GM12878 (cell line): ENCODE measurements around the gene DENND4C. TPM values are rescaled to one million over a fixed set of nuclear protein-coding genes. Genes with fewer than 3 reads are reported as not detected.

Experiments
- ATAC-seq: fragments of 200-7000 bp; cut with Tn5 transposase; 3 replicates; pipeline ENCODE4 v1.9.1; 2020; ENCODE audit warnings: mild to moderate bottlenecking, moderate library complexity
- BruUV-seq: library from RNA; stranded (reverse); fragments of 400-500 nt; replicated peaks from 2 replicates; lab custom pipeline; 2021; lab: Mats Ljungman, UMichigan
- CTCF ChIA-PET: fragments of 300-600 bp; sonication (Branson Sonifier 250); formaldehyde crosslinking; extraction: SDS; loops from one replicate; lab custom pipeline; 2021; ENCODE audit warnings: inconsistent platforms; lab: Yijun Ruan, JAX
- POLR2A ChIA-PET: fragments of 350-600 bp; formaldehyde crosslinking; extraction: SDS; loops from one replicate; lab custom pipeline; 2021; ENCODE audit warnings: inconsistent platforms; lab: Charles Lee
- RAD21 ChIA-PET: fragments of 300-600 bp; sonication (Branson Sonifier 250); formaldehyde crosslinking; loops from one replicate; lab custom pipeline; 2023; ENCODE audit warnings: antibody characterized with exemption; ENCODE audit not compliant: unreplicated experiment; lab: Charles Lee
- SMC1A ChIA-PET: fragments of 300-600 bp; sonication (Branson Sonifier 250); formaldehyde crosslinking; loops from one replicate; lab custom pipeline; 2023; ENCODE audit not compliant: unreplicated experiment, uncharacterized antibody; lab: Charles Lee
- DNase-seq: peaks from one replicate; pipeline ENCODE4 v3.0.0-alpha.2; 2011; ENCODE audit warnings: low read depth, low spot score
- FAIRE-seq: peaks from 3 replicates; lab custom pipeline; 2011; peaks lifted over from hg19 to GRCh38; lab: Jason Lieb, UNC
- H2AFZ ChIP-seq: 2 replicates; pipeline ENCODE4 v1.6.0; 2011; ENCODE audit warnings: low read depth, low read length, control low read depth; ENCODE audit not compliant: control insufficient read depth
- H3K27ac ChIP-seq: 2 replicates; pipeline ENCODE4 v1.5.1; 2011; ENCODE audit warnings: control low read depth; ENCODE audit not compliant: control insufficient read depth, insufficient read depth
- H3K27me3 ChIP-seq, 2 experiments: replicated peaks in 1 of 2; 2 replicates each; pipeline versions ENCODE4 v1.6.0 to v1.6.1; 2011; ENCODE audit warnings: low read length in 1 of 2; ENCODE audit not compliant: control insufficient read depth in 2 of 2, insufficient read depth in 2 of 2
- H3K36me3 ChIP-seq, 2 experiments: 2 replicates each; pipeline ENCODE4 v1.5.1; 2011; ENCODE audit warnings: low read length in 1 of 2; ENCODE audit not compliant: control insufficient read depth in 2 of 2, insufficient read depth in 2 of 2
- H3K4me1 ChIP-seq: 2 replicates; pipeline ENCODE4 v1.6.1; 2011; ENCODE audit warnings: mild to moderate bottlenecking, low read length, moderate library complexity, mixed read lengths; ENCODE audit not compliant: control insufficient read depth, insufficient read depth
- H3K4me2 ChIP-seq: 2 replicates; pipeline ENCODE4 v1.6.0; 2011; ENCODE audit warnings: control low read depth; ENCODE audit not compliant: control insufficient read depth, insufficient read depth
- H3K4me3 ChIP-seq: fragments of 200-600 bp; sonication (generic); 2 replicates; pipeline ENCODE4 v1.5.1; 2016
- H3K79me2 ChIP-seq: 2 replicates; pipeline ENCODE4 v1.6.0; 2011; ENCODE audit warnings: low read length; ENCODE audit not compliant: control insufficient read depth, insufficient read depth
- H3K9ac ChIP-seq: 2 replicates; pipeline ENCODE4 v1.8.0; 2011; ENCODE audit warnings: low read length, control low read depth, mixed read lengths; ENCODE audit not compliant: control insufficient read depth, insufficient read depth
- H3K9me3 ChIP-seq: replicated peaks from 3 replicates; pipeline ENCODE4 v1.5.1; 2011; ENCODE audit warnings: mild to moderate bottlenecking, low read length; ENCODE audit not compliant: control insufficient read depth, insufficient read depth
- H4K20me1 ChIP-seq: 2 replicates; pipeline ENCODE4 v1.6.0; 2011; ENCODE audit not compliant: control insufficient read depth, insufficient read depth
- BMI1 ChIP-seq: fragments of 450-650 bp; IDR thresholded peaks from 2 replicates; pipeline ENCODE4 v1.6.1; 2016; ENCODE audit warnings: mild to moderate bottlenecking, moderate library complexity, borderline replicate concordance
- CHD2 ChIP-seq: IDR thresholded peaks from 2 replicates; pipeline ENCODE4 v1.6.1; 2011; ENCODE audit warnings: low read depth, low read length, improper control_type of control experiment, borderline replicate concordance
- FOS ChIP-seq: IDR thresholded peaks from 3 replicates; pipeline ENCODE4 v1.6.1; 2011; ENCODE audit warnings: borderline replicate concordance; ENCODE audit not compliant: insufficient read length; ENCODE audit errors: extremely low read depth
- HDAC2 ChIP-seq: fragments of 200-600 bp; sonication (generic); IDR thresholded peaks from 2 replicates; pipeline ENCODE4 v1.6.1; 2017
- KAT2A ChIP-seq: conservative IDR thresholded peaks from 2 replicates; pipeline ENCODE4 v1.6.1; 2011; ENCODE audit warnings: low read depth, low read length; ENCODE audit not compliant: control insufficient read depth
- KLF5 ChIP-seq: fragments of 450-650 bp; IDR thresholded peaks from 2 replicates; pipeline ENCODE4 v1.6.1; 2014; ENCODE audit warnings: mild to moderate bottlenecking; ENCODE audit not compliant: partially characterized antibody
- MXI1 ChIP-seq: fragments of 150-350 bp; IDR thresholded peaks from 2 replicates; pipeline ENCODE4 v1.6.1; 2011; ENCODE audit warnings: low read depth, mild to moderate bottlenecking, inconsistent platforms, low read length, improper control_type of control experiment
- NFIC ChIP-seq: IDR thresholded peaks from 2 replicates; pipeline ENCODE4 v1.6.1; 2012; ENCODE audit warnings: low read depth, mild to moderate bottlenecking, inconsistent platforms, low read length, moderate library complexity
- NR2C2 ChIP-seq: IDR thresholded peaks from 2 replicates; pipeline ENCODE4 v1.6.1; 2011; ENCODE audit warnings: borderline replicate concordance, low read depth; ENCODE audit not compliant: control insufficient read depth, insufficient read length
- SMAD1 ChIP-seq: fragments of 450-650 bp; IDR thresholded peaks from 2 replicates; pipeline ENCODE4 v1.6.1; 2018; ENCODE audit warnings: mild to moderate bottlenecking, low read depth; ENCODE audit not compliant: partially characterized antibody
- SMAD5 ChIP-seq: IDR thresholded peaks from 2 replicates; pipeline ENCODE4 v1.6.1; 2016; ENCODE audit warnings: antibody characterized with exemption, low read depth
- SUPT20H ChIP-seq: IDR thresholded peaks from 2 replicates; pipeline ENCODE4 v1.6.1; 2011; ENCODE audit warnings: low read depth, mild to moderate bottlenecking, low read length, moderate library complexity, borderline replicate concordance; ENCODE audit not compliant: control insufficient read depth
- TAF1 ChIP-seq: IDR thresholded peaks from 2 replicates; pipeline ENCODE4 v1.6.1; 2011; ENCODE audit warnings: mild to moderate bottlenecking, low read depth, low read length, borderline replicate concordance
- YBX1 ChIP-seq: fragments of 450-650 bp; IDR thresholded peaks from 2 replicates; pipeline ENCODE4 v1.6.1; 2016; ENCODE audit warnings: antibody characterized with exemption
- ZZZ3 ChIP-seq: IDR thresholded peaks from 2 replicates; pipeline ENCODE4 v1.6.1; 2011; ENCODE audit warnings: low read depth; ENCODE audit not compliant: control insufficient read depth, insufficient read length
- WGBS: methylation state at CpG from one replicate; pipeline ENCODE4 v1.1.6; 2016; ENCODE audit warnings: low lambda C conversion rate; ENCODE audit not compliant: insufficient replicate concordance, insufficient coverage; ENCODE audit errors: missing lambda C conversion rate; 5-methylcytosine and 5-hydroxymethylcytosine counted together
- in situ Hi-C: fragments of 300-500 bp; cut with MboI; formaldehyde crosslinking; loops from 9 replicates; pipeline ENCODE4 v1.14.3; 2018; ENCODE audit warnings: mixed read lengths
- intact Hi-C: fragments of 100-400 bp; cut with micrococcal nuclease; formaldehyde crosslinking; loops from one replicate; pipeline ENCODE4 v1.14.2; 2022; ENCODE audit not compliant: unreplicated experiment
- polyA plus RNA-seq, 11 experiments: library from polyadenylated mRNA; depleted of rRNA in 4 of 11; unstranded in 6 of 11; stranded (reverse) in 5 of 11; fragments of >200 nt; fragmentation: Nextera tagmentation in 4 of 11; fragmentation: Illumina TruSeq in 1 of 11; extraction: Ambion mirVana in 4 of 11; extraction: Trizol in 1 of 11; gene quantifications; 1 replicate in 1 of 11; 2 replicates in 10 of 11; pipeline versions ENCODE4 v1.2.1 to v1.2.3, GENCODE V29; 2011 to 2016; ENCODE audit warnings: inconsistent platforms in 2 of 11, missing spikeins in 2 of 11, low read depth in 1 of 11
- total RNA-seq, 4 experiments: library from RNA; depleted of rRNA in 3 of 4; stranded (reverse); fragments of >200 nt in 3 of 4; fragmentation: Illumina TruSeq in 1 of 4; extraction: Trizol in 1 of 4; gene quantifications; 2 replicates each; pipeline versions ENCODE4 v1.2.1 to v1.2.3, GENCODE V29; 2013 to 2021
- TF ChIP-seq, protein P1 (sequence below): IDR thresholded peaks from 2 replicates; pipeline ENCODE4 v1.6.1; 2011; ENCODE audit warnings: mild to moderate bottlenecking, low read depth, low read length, moderate library complexity; ENCODE audit not compliant: insufficient replicate concordance
- TF ChIP-seq, protein P2 (sequence below): fragments of 450-650 bp; IDR thresholded peaks from 2 replicates; pipeline ENCODE4 v1.6.1; 2014; ENCODE audit warnings: mild to moderate bottlenecking
- TF ChIP-seq, protein P3 (sequence below): fragments of 450-650 bp; IDR thresholded peaks from 2 replicates; pipeline ENCODE4 v1.6.1; 2017; ENCODE audit warnings: mild to moderate bottlenecking, moderate library complexity

Gene DENND4C
- total and polyA plus RNA-seq, 10 of the 15 experiments (the other 5 are each of a cell fraction or from before 2014, with no cell fraction given): 8.2 to 49.3 (median 24.7) TPM

DNA sequence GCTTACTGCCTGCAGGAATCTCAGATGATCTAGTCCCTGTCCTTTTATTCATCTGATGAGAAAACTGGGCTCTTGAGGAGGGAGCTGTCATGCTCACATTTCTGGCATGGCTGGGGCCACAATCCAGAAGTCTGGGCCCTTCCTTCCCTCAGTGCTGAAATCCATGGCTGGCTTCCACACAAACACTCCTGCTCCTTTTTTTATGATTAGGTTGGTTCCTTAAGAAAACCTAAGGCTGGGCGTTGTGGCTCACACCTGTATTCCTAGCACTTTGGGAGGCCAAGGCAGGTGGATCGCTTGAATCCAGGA lies 179.7 kb downstream of the DENND4C start (continued):
- TF ChIP-seq TAF1 (no peak), ZZZ3 (no peak), SMAD1 (no peak), KAT2A (no peak), MXI1 (no peak)

DNA sequence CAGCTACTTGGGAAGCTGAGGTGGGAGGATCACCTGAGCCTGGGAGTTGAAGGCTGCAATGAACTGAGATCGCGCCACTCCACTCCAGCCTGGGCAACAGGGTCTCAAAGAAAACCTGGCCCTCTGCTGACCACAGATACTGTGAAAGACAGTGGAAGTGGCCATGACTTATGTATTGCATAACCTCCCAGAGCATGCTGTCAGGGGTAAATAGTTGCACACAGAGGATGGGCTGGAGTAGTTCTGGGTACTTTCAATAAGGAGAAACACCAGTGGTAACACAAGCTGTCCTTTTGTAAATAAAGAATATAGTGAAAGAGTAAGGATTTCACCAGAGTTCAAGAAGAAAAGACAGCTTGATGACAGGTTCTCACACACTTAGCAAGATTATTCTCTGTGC lies 180.1 kb downstream of the DENND4C start:
- FAIRE-seq (no peak), DNase-seq (no peak), ATAC-seq (no peak)
- POLR2A ChIA-PET: interaction anchor here (0.6 to 1.0 kb wide), 2 partner anchors 29 to 43 kb away, joined by 4 to 8 read pairs; no protein-coding TSS in a partner anchor
- Histone ChIP-seq H3K4me2 (no peak overlapping the region; the same call in 1 of the 2 replicates), H3K9me3 (no peaks in the 10 kb centered on the region), H3K27me3 (peaks cover 0 to 2% of the 10 kb centered on the region in 2 experiments; a peak in 1 of 4 replicates), H3K4me1 (peaks cover 10% of the 10 kb centered on the region), H4K20me1 (no peaks in the 10 kb centered on the region), H3K27ac (no peak overlapping the region), H3K4me3 (no peak overlapping the region), H2AFZ (no peak overlapping the region), H3K36me3 (no peaks in the 10 kb centered on the region), H3K9ac (no peak overlapping the region), H3K79me2 (no peaks in the 10 kb centered on the region)
- SMC1A ChIA-PET: interaction anchor here (0.9 to 1.6 kb wide), 3 partner anchors 10 to 47 kb away, joined by 3 to 5 read pairs (median 3); no protein-coding TSS in a partner anchor
- in situ Hi-C loops: no loop called here
- 96% methylated on average over 2 of the region's 2 CpGs for WGBS
- RAD21 ChIA-PET: interaction anchor here (0.8 kb wide), 1 partner anchor 178 kb away, joined by 3 read pairs; no protein-coding TSS in a partner anchor
- no TSS peak for BruUV-seq
- CTCF ChIA-PET: interaction anchor here (0.7 to 3.5 kb wide), 5 partner anchors 24 to 55 kb away, joined by 3 to 15 read pairs (median 4); no protein-coding TSS in a partner anchor
- intact Hi-C loops: no loop called here
- TF ChIP-seq BMI1 (no peak), NR2C2 (no peak), KLF5 (no peak), FOS (no peak), CHD2 (no peak), YBX1 (no peak), NFIC (no peak), HDAC2 (no peak), SMAD5 (no peak), SUPT20H (no peak)
- TF ChIP-seq, protein P1, sequence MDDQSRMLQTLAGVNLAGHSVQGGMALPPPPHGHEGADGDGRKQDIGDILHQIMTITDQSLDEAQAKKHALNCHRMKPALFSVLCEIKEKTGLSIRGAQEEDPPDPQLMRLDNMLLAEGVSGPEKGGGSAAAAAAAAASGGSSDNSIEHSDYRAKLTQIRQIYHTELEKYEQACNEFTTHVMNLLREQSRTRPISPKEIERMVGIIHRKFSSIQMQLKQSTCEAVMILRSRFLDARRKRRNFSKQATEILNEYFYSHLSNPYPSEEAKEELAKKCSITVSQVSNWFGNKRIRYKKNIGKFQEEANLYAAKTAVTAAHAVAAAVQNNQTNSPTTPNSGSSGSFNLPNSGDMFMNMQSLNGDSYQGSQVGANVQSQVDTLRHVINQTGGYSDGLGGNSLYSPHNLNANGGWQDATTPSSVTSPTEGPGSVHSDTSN: no peak
- TF ChIP-seq, protein P2, sequence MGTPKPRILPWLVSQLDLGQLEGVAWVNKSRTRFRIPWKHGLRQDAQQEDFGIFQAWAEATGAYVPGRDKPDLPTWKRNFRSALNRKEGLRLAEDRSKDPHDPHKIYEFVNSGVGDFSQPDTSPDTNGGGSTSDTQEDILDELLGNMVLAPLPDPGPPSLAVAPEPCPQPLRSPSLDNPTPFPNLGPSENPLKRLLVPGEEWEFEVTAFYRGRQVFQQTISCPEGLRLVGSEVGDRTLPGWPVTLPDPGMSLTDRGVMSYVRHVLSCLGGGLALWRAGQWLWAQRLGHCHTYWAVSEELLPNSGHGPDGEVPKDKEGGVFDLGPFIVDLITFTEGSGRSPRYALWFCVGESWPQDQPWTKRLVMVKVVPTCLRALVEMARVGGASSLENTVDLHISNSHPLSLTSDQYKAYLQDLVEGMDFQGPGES: no peak
- TF ChIP-seq, protein P3, sequence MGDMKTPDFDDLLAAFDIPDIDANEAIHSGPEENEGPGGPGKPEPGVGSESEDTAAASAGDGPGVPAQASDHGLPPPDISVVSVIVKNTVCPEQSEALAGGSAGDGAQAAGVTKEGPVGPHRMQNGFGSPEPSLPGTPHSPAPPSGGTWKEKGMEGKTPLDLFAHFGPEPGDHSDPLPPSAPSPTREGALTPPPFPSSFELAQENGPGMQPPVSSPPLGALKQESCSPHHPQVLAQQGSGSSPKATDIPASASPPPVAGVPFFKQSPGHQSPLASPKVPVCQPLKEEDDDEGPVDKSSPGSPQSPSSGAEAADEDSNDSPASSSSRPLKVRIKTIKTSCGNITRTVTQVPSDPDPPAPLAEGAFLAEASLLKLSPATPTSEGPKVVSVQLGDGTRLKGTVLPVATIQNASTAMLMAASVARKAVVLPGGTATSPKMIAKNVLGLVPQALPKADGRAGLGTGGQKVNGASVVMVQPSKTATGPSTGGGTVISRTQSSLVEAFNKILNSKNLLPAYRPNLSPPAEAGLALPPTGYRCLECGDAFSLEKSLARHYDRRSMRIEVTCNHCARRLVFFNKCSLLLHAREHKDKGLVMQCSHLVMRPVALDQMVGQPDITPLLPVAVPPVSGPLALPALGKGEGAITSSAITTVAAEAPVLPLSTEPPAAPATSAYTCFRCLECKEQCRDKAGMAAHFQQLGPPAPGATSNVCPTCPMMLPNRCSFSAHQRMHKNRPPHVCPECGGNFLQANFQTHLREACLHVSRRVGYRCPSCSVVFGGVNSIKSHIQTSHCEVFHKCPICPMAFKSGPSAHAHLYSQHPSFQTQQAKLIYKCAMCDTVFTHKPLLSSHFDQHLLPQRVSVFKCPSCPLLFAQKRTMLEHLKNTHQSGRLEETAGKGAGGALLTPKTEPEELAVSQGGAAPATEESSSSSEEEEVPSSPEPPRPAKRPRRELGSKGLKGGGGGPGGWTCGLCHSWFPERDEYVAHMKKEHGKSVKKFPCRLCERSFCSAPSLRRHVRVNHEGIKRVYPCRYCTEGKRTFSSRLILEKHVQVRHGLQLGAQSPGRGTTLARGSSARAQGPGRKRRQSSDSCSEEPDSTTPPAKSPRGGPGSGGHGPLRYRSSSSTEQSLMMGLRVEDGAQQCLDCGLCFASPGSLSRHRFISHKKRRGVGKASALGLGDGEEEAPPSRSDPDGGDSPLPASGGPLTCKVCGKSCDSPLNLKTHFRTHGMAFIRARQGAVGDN: no peak
